Large intestine (tissue), 3 donors: Measurements from ENCODE around the gene COQ9. TPM values are rescaled to one million over a fixed set of nuclear protein-coding genes. Genes with fewer than 3 reads are reported as not detected.

Experiments
- DNase-seq, 2 donors: peaks; one replicate each; pipeline versions ENCODE4 v3.0.0 to v3.0.0-alpha.2; 2013
- H3K27ac ChIP-seq: one replicate; pipeline ENCODE4 v1.5.1; 2013; ENCODE audit warnings: low read length
- H3K27me3 ChIP-seq: 2 replicates; pipeline ENCODE4 v1.6.1; 2013; ENCODE audit warnings: low read length; ENCODE audit not compliant: control insufficient read depth, insufficient read depth
- H3K36me3 ChIP-seq: 2 replicates; pipeline ENCODE4 v1.6.1; 2013; ENCODE audit warnings: low read length; ENCODE audit not compliant: control insufficient read depth, insufficient read depth
- H3K4me1 ChIP-seq: one replicate; pipeline ENCODE4 v1.6.1; 2013; ENCODE audit warnings: low read length; ENCODE audit not compliant: control insufficient read depth, insufficient read depth
- H3K4me3 ChIP-seq: one replicate; pipeline ENCODE4 v1.5.1; 2013; ENCODE audit warnings: low read length
- H3K9me3 ChIP-seq: one replicate; pipeline ENCODE4 v1.6.1; 2013; ENCODE audit warnings: mild to moderate bottlenecking, low read depth, low read length, moderate library complexity; ENCODE audit not compliant: control insufficient read depth
- WGBS: methylation state at CpG from one replicate; pipeline ENCODE4 v1.1.5; 2013; ENCODE audit warnings: low lambda C conversion rate; ENCODE audit not compliant: insufficient coverage; 5-methylcytosine and 5-hydroxymethylcytosine counted together
- polyA plus RNA-seq: library from polyadenylated mRNA; unstranded; fragments of 120-200 nt; gene quantifications from one replicate; pipeline ENCODE4 v1.2.1, GENCODE V29; 2013

The COQ9 gene
- polyA plus RNA-seq, 1 donor, result 73.0 TPM

DNA sequence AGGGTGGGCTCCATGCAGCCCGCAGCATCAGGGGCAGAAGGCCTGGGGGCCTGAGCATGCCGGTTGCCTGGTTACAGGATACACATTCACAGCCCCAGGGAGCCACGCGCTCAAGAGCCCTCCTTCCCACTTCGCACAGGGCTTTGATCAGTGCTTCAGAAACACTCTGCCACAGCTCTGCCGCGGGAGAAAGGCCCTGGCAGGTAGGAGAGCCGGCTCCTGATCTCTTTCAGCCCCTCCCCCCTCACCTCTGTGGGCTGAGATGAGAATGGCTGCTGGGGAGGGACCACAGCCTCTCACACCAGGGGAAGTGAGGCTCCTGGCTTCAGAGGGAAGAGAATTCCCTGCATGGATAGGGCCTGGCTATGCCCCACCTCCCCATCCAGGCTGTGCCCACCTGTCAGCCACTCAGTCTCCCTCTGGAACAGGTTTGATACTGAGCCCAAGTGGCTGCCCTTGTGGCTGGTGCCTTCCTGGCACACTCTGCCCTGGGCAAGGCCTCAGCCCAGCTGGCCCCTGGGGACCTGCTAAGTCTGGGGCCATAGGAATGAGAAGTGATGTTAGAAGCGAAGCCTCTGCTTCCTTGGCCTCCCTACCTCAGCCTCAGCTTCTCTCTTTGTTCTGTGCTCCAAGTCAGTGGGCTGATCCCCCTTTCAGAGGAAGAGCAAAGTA is 30.4 kb downstream of the COQ9 start:
- Histone ChIP-seq H3K4me3 (peak overlapping the region; percentile 3), H3K27me3 (no peaks in the 10 kb centered on the region), H3K27ac (peak overlapping the region; percentile 20), H3K36me3 (peaks cover 52% of the 10 kb centered on the region), H3K4me1 (peaks cover 63% of the 10 kb centered on the region), H3K9me3 (no peaks in the 10 kb centered on the region)
- no peak for DNase-seq
- WGBS, result no CpG with 5 or more reads among the region's 9 CpGs

DNA sequence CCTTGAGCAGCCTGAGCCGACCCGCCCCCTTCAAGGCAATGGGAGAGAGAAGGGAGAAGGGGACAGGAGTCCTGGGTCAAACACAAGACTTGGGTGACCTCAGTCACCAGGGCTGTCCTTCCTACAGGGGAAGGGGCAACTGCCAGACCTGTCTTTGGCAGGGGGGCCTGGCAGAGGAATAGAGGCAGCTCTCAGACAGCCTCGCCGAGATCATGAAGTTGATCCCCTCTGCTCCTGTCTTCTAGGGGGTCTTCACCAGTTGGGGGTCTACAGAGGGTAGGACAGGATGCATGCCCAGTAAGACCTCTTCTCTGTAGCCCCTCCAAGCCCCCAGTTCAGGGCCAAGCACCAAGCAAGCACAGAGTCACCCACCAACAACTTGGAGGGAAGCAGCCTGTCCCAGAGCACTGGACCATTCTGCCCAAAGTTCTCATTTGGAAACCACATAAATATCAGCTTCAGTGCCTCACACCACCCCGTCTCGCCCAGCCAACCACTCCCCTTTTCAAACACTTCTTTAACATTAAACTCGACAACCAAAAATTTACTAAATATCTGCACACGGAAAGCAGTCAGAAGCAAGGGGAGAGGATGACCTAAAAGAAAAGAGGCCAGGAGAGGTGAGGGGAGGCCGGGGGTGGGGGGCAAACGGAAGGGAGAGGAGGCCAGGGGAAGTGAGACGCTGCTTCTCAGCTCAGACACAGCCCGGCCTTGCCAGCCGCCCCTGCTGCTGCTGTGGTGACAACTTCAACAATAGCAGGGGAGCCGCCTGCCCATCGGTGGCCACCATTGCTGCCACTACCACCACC is 31.3 kb downstream of the COQ9 start:
- Histone ChIP-seq H3K4me3 (peak overlapping the region; percentile 66), H3K27ac (peak overlapping the region; percentile 71), H3K36me3 (peaks cover 43% of the 10 kb centered on the region), H3K27me3 (no peaks in the 10 kb centered on the region), H3K9me3 (no peaks in the 10 kb centered on the region), H3K4me1 (peaks cover 64% of the 10 kb centered on the region)
- WGBS, result no CpG with 5 or more reads among the region's 15 CpGs
- no peak for DNase-seq

DNA sequence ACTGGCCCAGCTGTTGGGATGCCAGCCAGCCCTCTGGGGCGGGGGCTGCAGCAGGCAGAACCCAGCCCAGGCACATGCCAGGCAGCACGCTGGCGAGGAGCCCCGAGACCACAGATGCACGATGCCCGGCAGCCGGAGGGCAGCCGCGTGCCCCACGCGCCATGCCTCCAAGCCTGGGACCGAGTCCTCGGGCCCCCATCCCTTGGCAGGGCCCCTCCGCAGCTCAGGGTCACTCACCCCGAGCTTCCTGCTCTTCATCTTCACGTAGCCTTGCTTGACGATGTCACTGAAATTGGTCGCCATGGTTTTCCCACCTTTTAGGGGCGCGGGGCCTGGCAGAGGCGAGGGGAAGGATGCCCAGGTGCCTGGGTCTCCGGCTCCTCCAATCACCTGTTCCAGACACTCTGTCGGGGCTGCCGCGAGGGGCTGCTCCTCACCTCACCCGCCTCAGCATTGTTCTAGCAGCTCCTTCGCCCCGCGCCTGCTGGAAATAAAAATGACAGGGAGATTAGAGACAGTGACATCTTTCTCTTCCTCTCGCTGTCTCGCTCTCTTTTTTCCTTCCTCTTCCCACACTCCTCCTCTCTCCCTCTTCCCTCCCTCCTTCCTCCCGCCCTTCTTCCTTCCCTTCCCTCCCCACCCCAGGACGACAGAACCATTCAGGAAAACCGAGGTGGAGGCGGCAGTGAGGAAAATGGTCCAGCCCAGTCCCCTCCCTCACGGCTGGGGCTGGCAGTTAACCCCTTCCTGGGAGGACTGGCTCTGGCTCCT is 32.1 kb downstream of the COQ9 start:
- peaks cover 35% of the 10 kb centered on the region for H3K36me3 ChIP-seq
- H3K27me3 ChIP-seq, result no peaks in the 10 kb centered on the region
- H3K4me3 ChIP-seq, result peak overlapping the region; percentile 66
- H3K27ac ChIP-seq, result peak overlapping the region; percentile 71
- DNase-seq, result peak; percentile 67 to 88
- H3K9me3 ChIP-seq, result no peaks in the 10 kb centered on the region
- H3K4me1 ChIP-seq, result peaks cover 72% of the 10 kb centered on the region
- no CpG with 5 or more reads among the region's 36 CpGs for WGBS

DNA sequence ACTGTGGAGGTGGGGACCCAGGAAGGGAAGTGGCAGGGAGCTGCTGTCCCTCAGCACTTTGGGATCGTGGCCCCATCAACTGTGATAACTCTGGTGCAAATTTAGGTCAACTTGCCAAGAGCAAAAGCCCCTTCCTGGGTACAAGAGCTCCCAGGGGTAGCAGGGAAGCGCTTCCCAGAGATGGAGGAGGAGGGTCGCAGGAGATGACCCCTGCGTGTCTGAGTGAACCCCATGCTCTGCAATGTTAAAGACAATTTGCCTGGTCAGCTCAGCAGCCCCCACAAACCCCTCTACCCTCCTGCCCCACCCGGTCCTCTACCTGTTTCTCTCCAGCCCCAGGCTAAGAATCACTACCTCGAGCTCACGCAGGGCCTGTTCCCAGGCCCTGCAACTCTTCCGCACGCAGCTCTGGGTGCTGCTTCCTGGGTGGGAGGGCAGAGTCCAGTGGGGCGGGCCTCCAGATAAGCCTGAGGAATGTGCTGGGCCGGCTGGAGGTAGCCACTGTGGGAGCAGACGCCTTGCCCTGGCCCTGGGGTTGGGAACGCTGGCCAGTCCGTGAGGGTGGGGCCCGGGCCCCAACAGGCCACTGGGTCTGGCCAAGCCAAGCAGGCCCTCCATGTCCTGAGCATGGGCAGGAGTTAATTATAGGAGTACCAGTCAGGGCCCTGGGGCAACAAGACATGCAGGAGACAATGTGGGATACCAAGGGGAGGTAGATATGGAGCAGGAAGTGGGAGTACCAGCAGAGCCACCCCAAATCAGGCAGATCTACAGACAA is 32.9 kb downstream of the COQ9 start:
- Histone ChIP-seq H3K4me1 (peaks cover 80% of the 10 kb centered on the region), H3K27me3 (no peaks in the 10 kb centered on the region), H3K36me3 (peaks cover 27% of the 10 kb centered on the region), H3K27ac (peak overlapping the region; percentile 71), H3K4me3 (peak overlapping the region; percentile 66), H3K9me3 (no peaks in the 10 kb centered on the region)
- peak; percentile 91 to 96 for DNase-seq
- no CpG with 5 or more reads among the region's 15 CpGs for WGBS

DNA sequence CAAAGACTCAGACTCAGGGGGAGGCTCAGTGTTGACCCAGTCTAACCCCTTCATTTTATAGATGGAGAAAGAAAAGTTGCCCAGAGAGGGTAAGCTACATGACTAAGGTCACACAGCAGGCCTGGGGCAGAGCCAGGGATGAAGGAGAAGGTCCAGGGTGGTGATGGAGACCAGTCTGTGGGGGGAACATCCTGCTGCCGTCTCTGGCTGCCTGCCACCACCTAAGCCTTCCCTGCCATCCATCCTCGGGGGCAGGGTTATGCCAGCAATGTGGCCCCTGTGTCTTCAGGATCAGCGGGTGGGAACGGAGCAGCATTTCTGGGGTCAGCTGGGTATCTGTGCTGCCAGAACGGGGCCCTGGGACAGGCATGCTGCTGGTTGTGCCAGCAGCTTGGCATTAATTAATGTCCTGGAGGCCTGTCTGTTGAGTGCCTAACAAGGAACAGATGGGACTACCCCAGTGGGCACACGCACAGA is 33.5 kb downstream of the COQ9 start:
- H3K36me3 ChIP-seq, result peaks cover 24% of the 10 kb centered on the region
- no peaks in the 10 kb centered on the region for H3K27me3 ChIP-seq
- no peak for DNase-seq
- H3K27ac ChIP-seq, result peak overlapping the region; percentile 71
- peaks cover 82% of the 10 kb centered on the region for H3K4me1 ChIP-seq
- WGBS, result no CpG with 5 or more reads among the region's 6 CpGs
- H3K4me3 ChIP-seq, result no peak overlapping the region
- no peaks in the 10 kb centered on the region for H3K9me3 ChIP-seq

DNA sequence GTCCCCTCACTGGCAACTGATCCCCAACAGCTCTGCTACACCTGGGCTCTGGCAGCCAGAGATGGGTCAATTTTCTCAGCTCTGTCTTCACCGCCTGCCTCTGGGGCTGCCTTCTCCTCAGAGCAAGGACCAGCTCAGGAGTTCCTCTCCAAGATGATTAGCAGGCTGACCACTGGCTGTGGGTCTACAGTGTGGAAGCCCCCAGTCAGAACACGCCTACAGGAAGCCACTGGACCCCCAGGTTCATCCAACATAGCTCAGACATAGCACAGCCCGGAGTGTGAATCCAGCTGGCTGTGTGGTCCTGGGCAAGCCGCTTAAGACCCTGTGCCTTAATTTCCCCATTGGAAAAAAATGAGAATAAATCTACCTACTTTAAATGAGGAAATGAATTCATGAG is 34.1 kb downstream of the COQ9 start:
- H3K4me1 ChIP-seq, result peaks cover 76% of the 10 kb centered on the region

DNA sequence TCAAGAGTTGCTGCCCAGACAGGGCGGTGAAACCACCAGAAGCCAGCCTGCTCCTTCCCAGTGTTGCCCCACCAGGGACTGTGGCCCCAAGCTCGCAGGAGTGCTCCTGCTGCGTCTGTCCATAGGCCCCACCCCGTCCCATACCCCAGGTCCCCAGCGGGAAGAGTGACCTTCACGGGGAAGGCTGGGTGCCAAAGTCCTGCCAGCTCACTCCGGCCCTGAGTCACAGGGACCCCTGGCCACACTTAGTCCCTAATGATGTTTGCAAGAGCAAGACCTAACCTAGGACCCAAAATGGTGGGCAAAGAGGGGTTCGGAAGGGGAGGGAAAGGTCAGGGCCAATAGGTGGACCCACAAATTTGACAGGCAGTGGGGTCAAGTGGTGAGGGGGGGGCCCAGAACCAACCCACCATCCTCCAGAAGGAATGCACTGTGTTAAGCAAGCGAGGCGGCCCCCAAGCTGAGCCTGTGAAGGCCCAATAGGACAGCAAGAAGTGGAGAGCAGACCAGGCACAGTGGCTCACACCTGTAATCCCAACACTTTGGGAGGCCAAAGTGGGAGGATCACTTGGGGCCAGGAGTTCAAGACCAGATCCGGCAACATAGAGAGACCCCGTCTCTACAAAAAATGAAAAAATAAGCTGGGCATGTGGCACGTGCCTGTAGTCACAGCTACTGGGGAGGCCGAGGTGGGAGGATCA is 35.7 kb downstream of the COQ9 start:
- peak overlapping the region; percentile 79 for H3K27ac ChIP-seq
- peaks cover 9% of the 10 kb centered on the region for H3K36me3 ChIP-seq
- WGBS, result no CpG with 5 or more reads among the region's 14 CpGs
- no peaks in the 10 kb centered on the region for H3K9me3 ChIP-seq
- peaks cover 72% of the 10 kb centered on the region for H3K4me1 ChIP-seq
- peak; percentile 79 to 85 for DNase-seq
- H3K4me3 ChIP-seq, result no peak overlapping the region
- no peaks in the 10 kb centered on the region for H3K27me3 ChIP-seq

More for the DNA sequence above, 34.1 kb downstream of the COQ9 start:
- H3K36me3 ChIP-seq, result peaks cover 22% of the 10 kb centered on the region
- 100% methylated on average over 1 of the region's 4 CpGs for WGBS
- H3K27ac ChIP-seq, result peak overlapping the region; percentile 71
- no peak overlapping the region for H3K4me3 ChIP-seq
- DNase-seq, result no peak
- H3K27me3 ChIP-seq, result no peaks in the 10 kb centered on the region
- no peaks in the 10 kb centered on the region for H3K9me3 ChIP-seq

DNA sequence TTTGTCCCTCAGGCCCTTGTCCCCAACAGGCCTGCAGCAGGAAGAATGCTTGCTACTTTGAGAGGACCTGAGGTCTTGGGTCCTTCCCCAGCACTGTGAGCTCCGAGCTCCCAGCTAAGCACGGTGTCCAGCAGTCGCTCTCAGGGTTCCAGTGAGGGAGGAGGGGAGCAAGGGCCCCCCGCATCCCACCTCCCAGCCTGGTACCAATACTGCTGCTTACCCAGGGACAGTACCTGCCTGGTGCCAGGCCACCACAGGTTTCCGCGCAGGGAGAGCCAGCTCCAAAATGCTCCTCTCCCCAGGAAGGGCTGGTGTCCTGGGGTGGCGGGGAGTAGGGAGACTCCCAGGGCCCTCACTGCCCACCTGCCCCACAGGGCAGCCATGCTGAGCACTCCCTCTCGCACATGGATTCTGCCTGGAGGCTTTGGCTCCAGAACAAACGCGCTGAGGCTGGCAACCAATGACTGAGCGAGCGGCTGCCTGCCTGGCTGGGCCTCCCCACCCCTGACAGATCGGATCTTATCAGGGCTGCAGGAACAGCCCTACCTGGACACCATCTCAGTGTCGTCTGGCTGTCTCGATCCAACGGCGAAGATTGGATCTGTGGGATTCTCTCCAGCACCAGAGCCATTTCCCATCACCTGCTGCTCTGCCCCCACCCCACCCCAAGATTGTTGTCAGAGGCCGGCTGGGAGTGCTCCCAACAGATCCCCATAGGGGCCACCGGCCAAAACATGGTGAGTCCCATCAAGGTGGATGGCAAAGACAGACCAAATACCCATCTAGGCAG is 36.6 kb downstream of the COQ9 start:
- Histone ChIP-seq H3K27ac (peak overlapping the region; percentile 79), H3K4me3 (peak overlapping the region; percentile 96)
- DNase-seq, result peak in 1 of 2 donors; percentile 50

DNA sequence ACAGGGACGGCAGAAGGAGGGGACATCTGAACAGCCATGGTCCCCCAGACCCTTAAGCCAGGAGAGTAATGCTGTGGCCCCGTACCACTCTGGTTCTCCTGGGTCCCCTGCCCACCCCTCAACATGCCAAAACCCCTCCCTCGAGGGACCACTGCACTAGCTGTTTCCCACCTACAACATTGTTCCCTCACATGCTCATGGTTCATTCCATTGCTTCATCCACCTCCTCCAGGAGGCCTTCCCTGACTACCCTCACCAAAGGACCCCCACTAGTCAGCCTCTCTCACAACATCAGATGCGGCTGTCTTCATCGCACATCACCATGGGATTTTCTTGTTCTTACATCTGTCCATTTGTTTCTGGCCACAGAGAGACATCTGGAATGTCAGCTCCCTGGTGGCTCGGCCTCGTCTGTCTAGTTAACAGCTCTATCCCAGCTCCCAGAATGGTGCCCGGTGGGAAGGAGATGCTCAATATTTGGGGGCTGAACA is 37.3 kb downstream of the COQ9 start:
- no CpG with 5 or more reads among the region's 8 CpGs for WGBS

More for the DNA sequence above, 36.6 kb downstream of the COQ9 start:
- H3K4me1 ChIP-seq, result peaks cover 63% of the 10 kb centered on the region
- peaks cover 2% of the 10 kb centered on the region for H3K36me3 ChIP-seq
- H3K27me3 ChIP-seq, result no peaks in the 10 kb centered on the region
- no peaks in the 10 kb centered on the region for H3K9me3 ChIP-seq
- WGBS, result no CpG with 5 or more reads among the region's 19 CpGs

More for the DNA sequence above, 37.3 kb downstream of the COQ9 start:
- Histone ChIP-seq H3K9me3 (no peaks in the 10 kb centered on the region), H3K27ac (peak overlapping the region; percentile 79), H3K27me3 (no peaks in the 10 kb centered on the region), H3K4me1 (peaks cover 57% of the 10 kb centered on the region), H3K4me3 (peak overlapping the region; percentile 96), H3K36me3 (peaks cover 2% of the 10 kb centered on the region)
- no peak for DNase-seq
